Large intestine (tissue), 3 donors: ENCODE data around the gene SEC14L6. TPM values are rescaled to one million over a fixed set of nuclear protein-coding genes. Genes with fewer than 3 reads are reported as not detected.
"Not testable (repeated sequence)": the region's sequence is repeated elsewhere in the genome, so short reads cannot be mapped to it uniquely, and the experiment has no call there.

Experiments
- DNase-seq, 2 donors: peaks; one replicate each; pipeline versions ENCODE4 v3.0.0 to v3.0.0-alpha.2; 2013
- H3K27ac ChIP-seq: one replicate; pipeline ENCODE4 v1.5.1; 2013; ENCODE audit warnings: low read length
- H3K27me3 ChIP-seq: 2 replicates; pipeline ENCODE4 v1.6.1; 2013; ENCODE audit warnings: low read length; ENCODE audit not compliant: control insufficient read depth, insufficient read depth
- H3K36me3 ChIP-seq: 2 replicates; pipeline ENCODE4 v1.6.1; 2013; ENCODE audit warnings: low read length; ENCODE audit not compliant: control insufficient read depth, insufficient read depth
- H3K4me1 ChIP-seq: one replicate; pipeline ENCODE4 v1.6.1; 2013; ENCODE audit warnings: low read length; ENCODE audit not compliant: control insufficient read depth, insufficient read depth
- H3K4me3 ChIP-seq: one replicate; pipeline ENCODE4 v1.5.1; 2013; ENCODE audit warnings: low read length
- H3K9me3 ChIP-seq: one replicate; pipeline ENCODE4 v1.6.1; 2013; ENCODE audit warnings: mild to moderate bottlenecking, low read depth, low read length, moderate library complexity; ENCODE audit not compliant: control insufficient read depth
- WGBS: methylation state at CpG from one replicate; pipeline ENCODE4 v1.1.5; 2013; ENCODE audit warnings: low lambda C conversion rate; ENCODE audit not compliant: insufficient coverage; 5-methylcytosine and 5-hydroxymethylcytosine counted together
- polyA plus RNA-seq: library from polyadenylated mRNA; unstranded; fragments of 120-200 nt; gene quantifications from one replicate; pipeline ENCODE4 v1.2.1, GENCODE V29; 2013

The SEC14L6 gene
- polyA plus RNA-seq, 1 donor: 1.2 TPM

- Histone ChIP-seq H3K4me3 (no peak overlapping the region), H3K27ac (no peak overlapping the region), H3K27me3 (no peaks in the 10 kb centered on the region), H3K36me3 (peaks cover 23% of the 10 kb centered on the region), H3K4me1 (peaks cover 20% of the 10 kb centered on the region), H3K9me3 (peaks cover 14% of the 10 kb centered on the region)
- WGBS: 83% methylated on average over 1 of the region's 6 CpGs
- no peak for DNase-seq
These were observed 9.8 kb upstream of the SEC14L6 start for GRCh38 chr22:30556388-30556787.

- H3K36me3 ChIP-seq: peaks cover 23% of the 10 kb centered on the region
- peaks cover 13% of the 10 kb centered on the region for H3K4me1 ChIP-seq
- H3K27ac ChIP-seq: no peak overlapping the region
- H3K27me3 ChIP-seq: no peaks in the 10 kb centered on the region
- peaks cover 14% of the 10 kb centered on the region for H3K9me3 ChIP-seq
- H3K4me3 ChIP-seq: no peak overlapping the region
- DNase-seq: no peak
- WGBS: 100% methylated on average over 8 of the region's 73 CpGs
These were observed 9.0 kb upstream of the SEC14L6 start for GRCh38 chr22:30555282-30556210.

- WGBS: no CpG with 5 or more reads among the region's 7 CpGs
- DNase-seq: no peak
- Histone ChIP-seq H3K27me3 (no peaks in the 10 kb centered on the region), H3K27ac (no peak overlapping the region), H3K4me1 (no peaks in the 10 kb centered on the region), H3K9me3 (peaks cover 14% of the 10 kb centered on the region), H3K4me3 (no peak overlapping the region), H3K36me3 (peaks cover 23% of the 10 kb centered on the region)
These were observed 7.4 kb upstream of the SEC14L6 start for GRCh38 chr22:30553971-30554370.

GRCh38 chr22:30552719-30553118 lies 6.2 kb upstream of the SEC14L6 start:
- Histone ChIP-seq H3K4me1 (no peaks in the 10 kb centered on the region), H3K9me3 (peaks cover 14% of the 10 kb centered on the region), H3K27ac (no peak overlapping the region), H3K27me3 (no peaks in the 10 kb centered on the region), H3K4me3 (no peak overlapping the region), H3K36me3 (peaks cover 23% of the 10 kb centered on the region)
- no CpG with 5 or more reads among the region's 1 CpG for WGBS
- no peak for DNase-seq

GRCh38 chr22:30551813-30552212 lies 5.3 kb upstream of the SEC14L6 start:
- DNase-seq, H3K27me3 ChIP-seq, H3K4me1 ChIP-seq, H3K27ac ChIP-seq, H3K4me3 ChIP-seq: not testable (repeated sequence)
- H3K9me3 ChIP-seq: peaks cover 14% of the 10 kb centered on the region
- WGBS: no CpG with 5 or more reads among the region's 3 CpGs
- H3K36me3 ChIP-seq: peaks cover 17% of the 10 kb centered on the region

- no peak for DNase-seq
- no peaks in the 10 kb centered on the region for H3K9me3 ChIP-seq
- WGBS: no CpG with 5 or more reads among the region's 4 CpGs
- H3K27me3 ChIP-seq: peaks cover 12% of the 10 kb centered on the region
- H3K27ac ChIP-seq: no peak overlapping the region
- H3K4me3 ChIP-seq: no peak overlapping the region
- no peaks in the 10 kb centered on the region for H3K36me3 ChIP-seq
- peaks cover 5% of the 10 kb centered on the region for H3K4me1 ChIP-seq
These were observed 647 bp upstream of the SEC14L6 start for GRCh38 chr22:30547188-30547587.

- no peak for DNase-seq
- no CpG with 5 or more reads among the region's 12 CpGs for WGBS
- H3K9me3 ChIP-seq: no peaks in the 10 kb centered on the region
- H3K4me1 ChIP-seq: peaks cover 8% of the 10 kb centered on the region
- H3K27me3 ChIP-seq: peaks cover 22% of the 10 kb centered on the region
- no peak overlapping the region for H3K27ac ChIP-seq
- H3K36me3 ChIP-seq: no peaks in the 10 kb centered on the region
- no peak overlapping the region for H3K4me3 ChIP-seq
These were observed 3.7 kb downstream of the SEC14L6 start for GRCh38 chr22:30542811-30543188.

GRCh38 chr22:30541961-30542810 lies 4.4 kb downstream of the SEC14L6 start:
- H3K4me1 ChIP-seq: peaks cover 8% of the 10 kb centered on the region
- H3K27me3 ChIP-seq: peaks cover 22% of the 10 kb centered on the region
- no peak overlapping the region for H3K27ac ChIP-seq
- no CpG with 5 or more reads among the region's 64 CpGs for WGBS
- DNase-seq: peak; percentile 18 to 49
- H3K9me3 ChIP-seq: no peaks in the 10 kb centered on the region
- no peaks in the 10 kb centered on the region for H3K36me3 ChIP-seq
- peak overlapping the region; percentile 39 for H3K4me3 ChIP-seq

GRCh38 chr22:30541511-30541910 lies 5.0 kb downstream of the SEC14L6 start:
- peaks cover 22% of the 10 kb centered on the region for H3K27me3 ChIP-seq
- not testable (repeated sequence) for H3K36me3 ChIP-seq, H3K9me3 ChIP-seq, H3K4me1 ChIP-seq, DNase-seq, H3K4me3 ChIP-seq, H3K27ac ChIP-seq
- WGBS: no CpG with 5 or more reads among the region's 3 CpGs

- Histone ChIP-seq H3K4me1 (peaks cover 8% of the 10 kb centered on the region), H3K27me3 (peaks cover 22% of the 10 kb centered on the region), H3K27ac (no peak overlapping the region), H3K36me3 (no peaks in the 10 kb centered on the region), H3K9me3 (no peaks in the 10 kb centered on the region), H3K4me3 (no peak overlapping the region)
- DNase-seq: no peak
- WGBS: no CpG with 5 or more reads among the region's 1 CpG
These were observed 7.2 kb downstream of the SEC14L6 start for GRCh38 chr22:30539368-30539767.
